GM12891 (cell line): Measurements from ENCODE around the gene AK9.
"Not testable (repeated sequence)": the region's sequence is repeated elsewhere in the genome, so short reads cannot be mapped to it uniquely, and the experiment has no call there.

Source experiments
- DNase-seq: peaks from one replicate; pipeline ENCODE4 v3.0.0; 2011; ENCODE audit warnings: low spot score; ENCODE audit not compliant: insufficient read length
- FAIRE-seq: peaks from 2 replicates; lab custom pipeline; 2011; peaks lifted over from hg19 to GRCh38; lab: Jason Lieb, UNC
- PAX5 ChIP-seq: IDR thresholded peaks from 2 replicates; pipeline ENCODE4 v1.6.1; 2011; ENCODE audit warnings: low read length, moderate library complexity, mild to moderate bottlenecking; ENCODE audit not compliant: insufficient read depth, severe bottlenecking
- POLR2A ChIP-seq: IDR thresholded peaks from 2 replicates; pipeline ENCODE4 v1.6.1; 2011; ENCODE audit warnings: low read depth, low read length, control low read depth
- POLR2AphosphoS5 ChIP-seq: IDR thresholded peaks from 2 replicates; pipeline ENCODE4 v1.6.1; 2011; ENCODE audit warnings: low read depth, low read length, control low read depth
- POU2F2 ChIP-seq: IDR thresholded peaks from 2 replicates; pipeline ENCODE4 v1.6.1; 2011; ENCODE audit warnings: low read depth, mild to moderate bottlenecking, control low read depth, low read length, moderate library complexity
- SPI1 ChIP-seq: IDR thresholded peaks from 2 replicates; pipeline ENCODE4 v1.6.1; 2011; ENCODE audit warnings: low read depth, low read length, control low read depth
- TAF1 ChIP-seq: IDR thresholded peaks from 2 replicates; pipeline ENCODE4 v1.6.1; 2011; ENCODE audit warnings: low read depth, low read length, control low read depth

AK9 gene

DNA sequence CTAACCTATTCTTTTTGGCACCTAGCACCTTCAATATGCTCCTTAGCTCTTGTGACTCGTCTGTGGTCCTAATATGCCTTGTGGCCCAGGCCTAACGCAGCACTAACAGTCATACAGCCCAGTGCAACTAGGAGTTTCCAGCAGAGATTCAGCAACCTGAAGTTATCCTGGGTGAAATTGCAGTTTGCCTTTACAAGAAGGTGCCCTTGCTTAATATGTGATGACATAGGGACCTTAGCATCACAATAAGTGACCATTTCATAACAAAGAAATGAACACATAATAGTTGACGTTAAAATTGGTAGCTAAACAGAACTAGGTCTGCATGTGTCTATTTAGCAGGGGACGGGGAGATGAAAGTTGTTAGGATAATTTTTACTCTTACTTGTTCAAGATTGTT, 10.2 kb upstream of the AK9 start:
- no peak for DNase-seq
- FAIRE-seq = no peak
- TF ChIP-seq SPI1 (no peak), PAX5 (no peak), POU2F2 (no peak)

DNA sequence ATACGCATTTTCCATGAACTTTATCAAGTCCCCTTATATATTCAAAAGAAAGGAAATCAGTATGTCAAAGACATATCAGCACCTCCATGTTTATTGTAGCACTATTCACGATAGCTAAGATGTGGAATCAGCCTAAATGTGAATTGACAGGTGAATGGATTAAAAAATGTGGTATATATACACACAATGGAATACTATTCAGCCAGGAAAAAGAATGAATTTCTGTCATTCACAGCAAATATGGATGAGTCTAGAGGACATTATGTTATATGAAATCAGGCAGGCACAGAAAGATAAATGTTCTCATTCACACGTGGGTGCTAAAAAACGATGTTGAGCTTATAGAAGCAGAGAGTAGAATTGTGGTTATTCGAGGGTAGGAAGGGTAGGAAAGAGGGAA, 5.4 kb upstream of the AK9 start:
- FAIRE-seq (no peak), DNase-seq (no peak)
- TF ChIP-seq POU2F2 (no peak), PAX5 (no peak), POLR2A (no peak), TAF1 (no peak), POLR2AphosphoS5 (no peak), SPI1 (no peak)

DNA sequence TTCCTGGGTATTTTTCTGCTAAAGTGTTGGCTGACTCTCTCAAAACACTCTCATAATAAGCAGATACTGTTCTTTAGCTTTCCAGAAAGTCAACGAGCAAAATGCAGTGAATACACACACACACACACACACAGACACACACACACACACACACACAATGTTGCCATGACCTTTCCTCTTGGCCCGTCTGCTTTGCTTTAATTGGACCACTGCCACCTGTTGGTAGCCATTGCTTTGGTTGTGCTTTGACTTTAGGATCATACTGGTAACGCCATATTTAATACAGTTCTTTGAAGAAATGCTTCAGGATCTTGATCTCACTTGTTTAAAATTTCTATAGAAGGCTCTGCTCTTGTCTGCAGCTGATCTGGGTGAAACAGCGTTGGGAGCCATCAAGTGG, 4.5 kb upstream of the AK9 start:
- DNase-seq (no peak), FAIRE-seq (no peak)
- TF ChIP-seq POLR2A = no peak
- no peak for TF ChIP-seq POU2F2
- TF ChIP-seq TAF1 = no peak
- TF ChIP-seq POLR2AphosphoS5 = no peak
- TF ChIP-seq PAX5 = no peak
- no peak for TF ChIP-seq SPI1

DNA sequence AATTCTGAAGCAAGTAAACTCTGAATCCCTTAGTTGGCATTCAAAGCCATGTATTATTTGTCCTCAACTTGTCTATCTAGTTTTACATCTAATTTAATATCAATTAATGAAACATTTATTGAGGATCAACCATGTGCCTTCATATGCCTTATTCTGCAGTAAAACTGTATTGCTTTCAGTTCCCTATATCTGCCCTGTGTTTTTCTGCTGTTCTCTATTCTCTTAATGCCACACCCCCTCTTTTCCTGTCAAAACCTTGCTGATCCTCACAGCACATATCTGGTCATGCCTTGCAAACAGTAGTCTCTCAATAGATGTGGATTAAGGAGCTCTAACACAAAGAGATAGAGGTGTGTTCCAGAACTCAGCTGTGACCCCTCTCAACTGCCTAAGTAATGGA, 2.1 kb upstream of the AK9 start:
- no peak for DNase-seq
- FAIRE-seq = peak; percentile 71
- no peak for TF ChIP-seq POU2F2
- TF ChIP-seq SPI1 = peak; percentile 95

DNA sequence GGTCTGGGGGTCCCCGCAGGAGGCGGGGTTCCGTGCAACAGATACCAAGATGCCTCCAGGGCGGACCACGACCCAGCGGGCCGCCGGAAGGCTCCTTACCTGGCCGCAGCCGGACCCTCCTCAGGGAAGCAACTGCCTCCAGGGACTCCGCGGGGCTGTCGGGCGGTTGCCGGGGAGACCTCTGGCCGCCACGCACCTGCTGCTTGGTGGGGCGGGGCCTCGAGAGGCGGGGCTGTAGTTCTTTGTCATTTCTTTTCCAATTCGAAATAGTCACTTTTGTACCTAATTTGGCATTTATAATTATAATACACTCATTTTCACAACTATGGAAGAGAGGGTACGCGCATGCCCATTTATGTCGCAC, 647 bp downstream of the AK9 start:
- TF ChIP-seq POLR2A = no peak
- TF ChIP-seq SPI1 = no peak
- no peak for TF ChIP-seq TAF1
- no peak for TF ChIP-seq PAX5
- TF ChIP-seq POU2F2 = no peak
- TF ChIP-seq POLR2AphosphoS5 = no peak
- FAIRE-seq (peak; percentile 40), DNase-seq (peak; percentile 35)

DNA sequence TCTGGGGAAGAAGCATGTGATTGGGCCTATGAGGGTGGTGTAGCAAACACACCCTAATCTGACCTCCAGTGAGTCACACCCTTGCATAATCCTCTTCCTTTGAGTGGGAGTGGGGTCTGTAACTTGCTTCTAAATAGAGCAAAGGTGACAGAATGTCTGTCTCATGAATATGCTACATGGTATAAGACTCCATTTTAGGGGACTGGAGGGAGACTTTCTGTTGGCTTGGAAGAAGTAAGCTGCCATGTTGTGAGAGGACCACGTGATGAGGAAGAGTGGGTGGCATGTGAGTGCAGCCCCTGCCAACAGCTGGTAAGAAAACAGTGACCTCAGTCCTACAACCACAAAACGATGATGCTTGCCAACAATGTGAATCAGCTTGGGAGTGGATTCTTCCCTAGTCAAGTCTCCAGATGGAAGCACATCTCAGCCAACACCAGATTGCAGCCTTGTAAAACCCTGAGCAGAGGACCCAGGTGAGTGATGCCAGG, 3.7 kb downstream of the AK9 start:
- no peak for TF ChIP-seq POLR2AphosphoS5
- no peak for TF ChIP-seq POU2F2
- no peak for TF ChIP-seq POLR2A
- TF ChIP-seq SPI1 = no peak
- TF ChIP-seq TAF1 = no peak
- no peak for TF ChIP-seq PAX5
- DNase-seq = no peak
- no peak for FAIRE-seq

DNA sequence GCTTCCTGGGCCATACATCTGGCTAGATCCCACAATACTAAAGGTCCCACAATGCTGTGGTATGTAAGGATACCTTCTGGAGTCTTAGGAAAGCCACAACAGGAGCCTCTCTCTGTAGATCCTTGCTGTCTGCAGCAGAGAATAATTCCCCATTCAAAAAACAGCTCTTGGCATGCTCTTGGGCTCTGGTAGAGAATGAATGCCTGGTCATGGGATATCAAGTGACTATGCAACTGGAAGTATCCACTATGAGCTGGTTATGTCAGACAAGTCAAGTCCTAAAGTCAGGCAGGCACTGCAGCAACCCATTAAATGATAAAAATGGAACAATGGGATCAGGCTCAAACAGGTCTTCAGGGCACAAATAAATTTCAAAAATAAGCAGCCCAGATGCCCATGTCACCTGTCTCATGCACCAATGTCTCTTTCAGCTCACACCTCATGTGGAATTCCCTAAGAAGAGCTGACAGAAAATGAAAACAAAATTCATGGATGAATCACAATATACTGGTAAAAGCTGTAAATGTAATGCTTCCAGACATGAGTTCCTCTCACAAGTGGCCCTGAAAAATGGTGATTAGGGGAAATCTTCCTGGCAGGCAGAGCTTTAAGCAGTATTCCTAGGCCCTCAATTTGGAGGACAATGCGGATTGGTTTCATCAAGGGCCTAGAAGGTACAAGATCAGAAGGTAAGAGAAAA, 4.3 kb downstream of the AK9 start:
- no peak for FAIRE-seq
- TF ChIP-seq SPI1 (no peak), POU2F2 (no peak), PAX5 (no peak), TAF1 (no peak), POLR2A (no peak), POLR2AphosphoS5 (no peak)
- DNase-seq = no peak

DNA sequence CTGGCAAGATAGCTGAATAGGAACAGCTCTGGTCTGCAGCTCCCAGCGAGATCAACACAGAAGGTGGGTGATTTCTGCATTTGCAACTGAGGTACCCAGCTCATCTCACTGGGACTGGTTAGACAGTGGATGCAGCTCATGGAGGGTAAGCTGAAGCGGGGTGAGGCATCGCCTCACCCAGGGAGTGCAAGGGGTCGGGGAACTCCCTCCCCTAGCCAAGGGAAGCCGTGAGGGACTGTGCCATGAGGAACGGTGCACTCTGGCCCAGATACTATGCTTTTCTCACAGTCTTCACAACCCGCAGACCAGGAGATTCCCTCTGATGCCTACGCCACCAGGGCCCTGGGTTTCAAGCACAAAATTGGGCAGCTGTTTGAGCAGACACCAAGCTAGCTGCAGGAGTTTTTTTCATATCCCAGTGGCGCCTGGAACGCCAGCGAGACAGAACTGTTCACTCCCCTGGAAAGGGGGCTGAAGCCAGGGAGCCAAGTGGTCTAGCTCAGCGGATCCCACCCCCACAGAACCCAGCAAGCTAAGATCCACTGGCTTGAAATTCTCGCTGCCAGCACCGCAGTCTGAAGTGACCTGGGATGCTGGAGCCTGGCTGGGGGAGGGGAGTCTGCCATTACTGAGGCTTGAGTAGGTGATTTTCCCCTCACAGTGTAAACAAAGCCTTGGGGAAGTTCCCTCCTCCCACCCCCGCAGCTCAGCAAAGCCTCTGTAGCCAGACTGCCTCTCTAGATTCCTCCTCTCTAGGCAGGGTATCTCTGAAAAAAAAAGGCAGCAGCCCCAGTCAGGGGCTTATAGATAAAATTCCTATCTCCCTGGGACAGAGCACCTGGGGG, 12.1 kb downstream of the AK9 start:
- FAIRE-seq, DNase-seq: not testable (repeated sequence)

DNA sequence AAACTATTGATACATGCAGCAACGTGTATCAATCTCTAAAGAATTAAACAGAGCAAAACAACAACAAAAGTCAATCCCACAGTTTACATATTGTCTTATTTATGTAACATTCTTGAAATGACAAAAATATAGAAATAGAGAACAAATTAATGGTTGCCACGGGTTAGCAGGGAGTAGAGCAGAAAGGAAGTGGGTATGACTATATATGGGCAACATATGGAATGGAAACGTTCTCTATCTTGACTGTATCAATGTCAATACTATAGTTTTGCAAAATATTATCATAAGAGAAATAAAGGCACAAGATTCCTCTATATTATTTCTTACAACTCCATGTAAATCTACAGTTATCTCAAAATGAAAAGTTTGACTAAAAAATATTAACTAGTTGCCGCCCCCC, 12.8 kb downstream of the AK9 start:
- TF ChIP-seq POLR2A (no peak), POU2F2 (no peak), SPI1 (no peak), TAF1 (no peak)
- no peak for FAIRE-seq

DNA sequence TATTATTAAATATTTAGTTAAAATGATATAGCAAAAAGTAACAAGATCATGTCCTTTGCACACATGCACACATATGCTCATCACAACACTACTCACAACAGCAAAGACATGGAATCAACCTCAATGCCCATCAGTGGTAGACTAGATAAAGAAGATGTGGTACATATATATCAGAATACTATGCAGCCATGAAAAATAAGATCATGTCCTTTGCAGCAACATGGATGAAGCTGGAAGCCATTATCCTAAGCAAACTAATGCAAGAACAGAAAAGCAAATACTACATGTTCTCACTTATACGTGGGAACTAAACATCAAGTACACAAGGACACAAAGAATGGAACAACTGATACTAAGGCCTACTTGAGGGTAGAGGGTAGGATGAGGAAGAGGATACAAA, 14.3 kb downstream of the AK9 start:
- no peak for TF ChIP-seq POLR2A
- no peak for TF ChIP-seq PAX5
- no peak for TF ChIP-seq POLR2AphosphoS5
- no peak for TF ChIP-seq POU2F2
- no peak for TF ChIP-seq SPI1
- no peak for TF ChIP-seq TAF1
- DNase-seq (no peak), FAIRE-seq (peak; percentile 35)

More for the DNA sequence above, 12.8 kb downstream of the AK9 start:
- no peak for DNase-seq

DNA sequence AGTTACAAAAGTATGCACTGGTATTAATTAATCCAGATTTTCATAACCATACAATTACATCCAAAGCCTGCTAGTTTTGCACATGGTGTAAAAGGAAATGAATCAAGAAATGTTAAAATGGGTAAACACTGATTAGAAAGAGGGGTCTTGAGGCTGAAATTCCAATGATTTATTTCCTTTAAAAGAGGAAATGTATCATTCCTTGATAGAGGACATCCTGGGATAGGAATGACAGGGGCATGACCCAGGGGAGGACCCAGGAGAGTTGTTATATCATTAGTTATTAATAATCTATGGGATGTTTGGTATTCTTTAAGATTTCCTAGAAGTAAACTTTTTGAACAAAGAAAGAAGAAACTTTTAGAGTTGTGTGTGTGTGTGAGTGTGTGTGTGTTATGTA, 18.2 kb downstream of the AK9 start:
- TF ChIP-seq POLR2A = no peak
- no peak for TF ChIP-seq PAX5
- TF ChIP-seq POU2F2 = no peak
- no peak for TF ChIP-seq TAF1
- TF ChIP-seq POLR2AphosphoS5 = no peak
- no peak for TF ChIP-seq SPI1
- DNase-seq (no peak), FAIRE-seq (no peak)
